HG02798 (cell line): Measurements from ENCODE around the gene ZNF23.
"Not testable (repeated sequence)": the region's sequence is repeated elsewhere in the genome, so short reads cannot be mapped to it uniquely, and the experiment has no call there.

Source experiments
- ATAC-seq: cut with Tn5 transposase; IDR thresholded peaks from one replicate; pipeline ENCODE4 v1.9.1; 2021; ENCODE audit warnings: mild to moderate bottlenecking; ENCODE audit not compliant: unreplicated experiment, poor library complexity

The ZNF23 gene

GRCh38 chr16:71461686-71462648 lies at the start of gene ZNF23:
Gene ZNF23 (minus strand): TSS chr16:71462247. CDS start chr16:71456796, 5,451 bp downstream.
- peak; percentile 98 for ATAC-seq

- ATAC-seq = no peak
Measured at GRCh38 chr16:71507061-71507460, 45.0 kb upstream of the ZNF23 start.

- no peak for ATAC-seq
Measured at GRCh38 chr16:71504901-71505300, 42.9 kb upstream of the ZNF23 start.

- not testable (repeated sequence) for ATAC-seq
Measured at GRCh38 chr16:71504051-71504450, 42.0 kb upstream of the ZNF23 start.

GRCh38 chr16:71501547-71501946 lies 39.5 kb upstream of the ZNF23 start:
- ATAC-seq = no peak

GRCh38 chr16:71500964-71501363 lies 38.9 kb upstream of the ZNF23 start:
- ATAC-seq = no peak

- ATAC-seq = peak; percentile 79
Measured at GRCh38 chr16:71499775-71500364, 37.8 kb upstream of the ZNF23 start.

GRCh38 chr16:71498031-71498430 lies 36.0 kb upstream of the ZNF23 start:
- no peak for ATAC-seq

GRCh38 chr16:71493213-71493612 lies 31.2 kb upstream of the ZNF23 start:
- ATAC-seq = no peak

- no peak for ATAC-seq
Measured at GRCh38 chr16:71492786-71493185, 30.7 kb upstream of the ZNF23 start.

GRCh38 chr16:71491054-71491453 lies 29.0 kb upstream of the ZNF23 start:
- no peak for ATAC-seq

GRCh38 chr16:71490361-71490760 lies 28.3 kb upstream of the ZNF23 start:
- no peak for ATAC-seq

GRCh38 chr16:71489122-71489521 lies 27.1 kb upstream of the ZNF23 start, which contains the start of gene ZNF19:
Gene ZNF19 (minus strand): TSS chr16:71489324. CDS start chr16:71482114, 7,210 bp downstream.
- ATAC-seq = no peak

- peak; percentile 87 for ATAC-seq
Measured at GRCh38 chr16:71484006-71484893, 22.2 kb upstream of the ZNF23 start.

- no peak for ATAC-seq
Measured at GRCh38 chr16:71482569-71482968, 20.5 kb upstream of the ZNF23 start.

- ATAC-seq = no peak
Measured at GRCh38 chr16:71480956-71481355, 18.9 kb upstream of the ZNF23 start.

GRCh38 chr16:71479420-71479819 lies 17.4 kb upstream of the ZNF23 start:
- ATAC-seq = no peak

GRCh38 chr16:71476457-71477124 lies 14.5 kb upstream of the ZNF23 start:
- no peak for ATAC-seq

- ATAC-seq = no peak
Measured at GRCh38 chr16:71474864-71475263, 12.8 kb upstream of the ZNF23 start.

- ATAC-seq = no peak
Measured at GRCh38 chr16:71473891-71474290, 11.8 kb upstream of the ZNF23 start.
